Type B pancreatic cell (in vitro differentiated cells): Measurements from ENCODE around the gene MGAT5. TPM values are rescaled to one million over a fixed set of nuclear protein-coding genes. Genes with fewer than 3 reads are reported as not detected.

Source experiments
- DNase-seq: peaks from one replicate; pipeline ENCODE4 v3.0.0; 2021; ENCODE audit warnings: mixed read lengths; ENCODE audit not compliant: unreplicated experiment; ENCODE audit errors: extremely low spot score
- H3K27ac Mint-ChIP-seq: 2 replicates; pipeline ENCODE4 v1.8.0; 2021; ENCODE audit warnings: mild to moderate bottlenecking, mixed read lengths
- H3K27me3 Mint-ChIP-seq: 2 replicates; pipeline ENCODE4 v1.8.0; 2021; ENCODE audit warnings: mixed read lengths
- H3K36me3 Mint-ChIP-seq: 2 replicates; pipeline ENCODE4 v1.8.0; 2021; ENCODE audit warnings: mixed read lengths
- H3K4me1 Mint-ChIP-seq: one replicate; pipeline ENCODE4 v1.8.0; 2021; ENCODE audit warnings: mixed read lengths; ENCODE audit not compliant: unreplicated experiment
- H3K4me3 Mint-ChIP-seq: 2 replicates; pipeline ENCODE4 v1.8.0; 2021; ENCODE audit warnings: mild to moderate bottlenecking, mixed read lengths
- H3K9me3 Mint-ChIP-seq: 2 replicates; pipeline ENCODE4 v1.8.0; 2021; ENCODE audit warnings: mixed read lengths
- total RNA-seq: library from RNA; stranded (reverse); gene quantifications from 2 replicates; pipeline ENCODE4 v1.2.1, GENCODE V29; 2021; ENCODE audit warnings: low replicate concordance
- TF ChIP-seq, protein P1 (sequence below): fragments of 200-600 bp; sonication (generic); conservative IDR thresholded peaks from 2 replicates; pipeline ENCODE4 v1.5.0; 2021; ENCODE audit warnings: antibody characterized with exemption, mild to moderate bottlenecking

Gene MGAT5
- total RNA-seq, 1 donor from 2014 or later = 37.2 TPM

- H3K27ac Mint-ChIP-seq = no peak overlapping the region
- H3K27me3 Mint-ChIP-seq = no peaks in the 10 kb centered on the region
- peaks cover 8% of the 10 kb centered on the region for H3K36me3 Mint-ChIP-seq
- H3K4me3 Mint-ChIP-seq = no peak overlapping the region
- no peak for DNase-seq
- TF ChIP-seq, protein P1, sequence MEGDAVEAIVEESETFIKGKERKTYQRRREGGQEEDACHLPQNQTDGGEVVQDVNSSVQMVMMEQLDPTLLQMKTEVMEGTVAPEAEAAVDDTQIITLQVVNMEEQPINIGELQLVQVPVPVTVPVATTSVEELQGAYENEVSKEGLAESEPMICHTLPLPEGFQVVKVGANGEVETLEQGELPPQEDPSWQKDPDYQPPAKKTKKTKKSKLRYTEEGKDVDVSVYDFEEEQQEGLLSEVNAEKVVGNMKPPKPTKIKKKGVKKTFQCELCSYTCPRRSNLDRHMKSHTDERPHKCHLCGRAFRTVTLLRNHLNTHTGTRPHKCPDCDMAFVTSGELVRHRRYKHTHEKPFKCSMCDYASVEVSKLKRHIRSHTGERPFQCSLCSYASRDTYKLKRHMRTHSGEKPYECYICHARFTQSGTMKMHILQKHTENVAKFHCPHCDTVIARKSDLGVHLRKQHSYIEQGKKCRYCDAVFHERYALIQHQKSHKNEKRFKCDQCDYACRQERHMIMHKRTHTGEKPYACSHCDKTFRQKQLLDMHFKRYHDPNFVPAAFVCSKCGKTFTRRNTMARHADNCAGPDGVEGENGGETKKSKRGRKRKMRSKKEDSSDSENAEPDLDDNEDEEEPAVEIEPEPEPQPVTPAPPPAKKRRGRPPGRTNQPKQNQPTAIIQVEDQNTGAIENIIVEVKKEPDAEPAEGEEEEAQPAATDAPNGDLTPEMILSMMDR = no peak
- no peaks in the 10 kb centered on the region for H3K9me3 Mint-ChIP-seq
- peaks cover 14% of the 10 kb centered on the region for H3K4me1 Mint-ChIP-seq
Observed at GRCh38 chr2:134218930-134219658, 34.8 kb upstream of the MGAT5 start.

DNA sequence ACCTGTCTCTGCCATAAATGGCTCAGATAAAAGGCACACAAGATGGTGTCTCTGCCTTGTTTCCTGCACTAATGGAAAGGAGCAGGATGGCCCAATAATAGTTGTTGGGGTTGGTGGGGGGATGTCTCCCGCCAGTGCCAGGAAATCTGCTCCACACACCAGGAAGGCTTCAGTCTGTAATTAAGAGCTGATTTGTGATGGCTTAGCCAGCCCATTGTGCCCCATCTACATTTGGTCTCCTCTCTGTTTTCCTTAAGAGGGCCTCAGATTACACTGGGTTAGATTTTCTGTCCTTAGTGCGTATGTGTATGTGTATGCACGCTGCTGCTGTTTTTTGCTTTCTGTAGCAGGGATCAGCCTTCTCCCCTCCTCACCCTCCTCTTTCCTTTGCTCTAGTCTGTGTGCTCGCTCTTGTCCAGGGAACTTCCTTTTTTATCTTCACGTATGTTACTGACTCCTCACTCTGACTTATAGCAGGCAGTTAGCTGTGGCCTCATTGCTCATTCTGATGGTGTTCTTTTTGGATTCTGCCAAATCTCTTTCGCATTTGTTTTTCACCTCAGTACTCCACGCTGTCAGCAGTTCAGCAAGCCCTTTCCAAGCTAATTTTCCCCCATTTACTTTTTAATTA, 33.4 kb upstream of the MGAT5 start:
- no peak for DNase-seq
- H3K27me3 Mint-ChIP-seq = no peaks in the 10 kb centered on the region
- no peak overlapping the region for H3K4me3 Mint-ChIP-seq
- H3K27ac Mint-ChIP-seq = no peak overlapping the region
- H3K36me3 Mint-ChIP-seq = no peaks in the 10 kb centered on the region
- H3K4me1 Mint-ChIP-seq = peaks cover 14% of the 10 kb centered on the region
- TF ChIP-seq, protein P1 = no peak
- no peaks in the 10 kb centered on the region for H3K9me3 Mint-ChIP-seq

DNA sequence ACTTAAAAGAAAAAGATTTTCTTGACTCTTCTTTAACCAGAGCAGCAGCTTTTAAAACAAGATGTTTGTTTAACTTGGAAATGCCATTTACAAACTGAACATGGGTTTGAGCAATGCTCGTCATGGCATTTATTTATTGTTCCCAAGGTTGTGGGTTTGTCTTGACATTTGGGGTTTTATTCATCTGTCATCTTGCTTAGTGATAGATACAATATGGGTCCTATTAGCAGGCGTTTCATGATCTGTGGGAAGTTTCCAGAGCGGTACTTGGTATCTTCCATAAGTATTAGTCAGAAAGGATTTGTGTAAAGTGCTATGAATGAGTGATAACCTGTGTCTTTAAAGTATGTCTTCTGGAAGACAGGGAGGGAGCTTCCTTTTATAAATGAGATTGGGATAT, 29.9 kb upstream of the MGAT5 start:
- H3K27ac Mint-ChIP-seq = no peak overlapping the region
- no peak for DNase-seq

GRCh38 chr2:134225173-134225572, 28.7 kb upstream of the MGAT5 start:
- Mint-ChIP-seq H3K9me3 (peaks cover 13% of the 10 kb centered on the region), H3K4me1 (peaks cover 7% of the 10 kb centered on the region), H3K27me3 (no peaks in the 10 kb centered on the region), H3K27ac (no peak overlapping the region), H3K4me3 (no peak overlapping the region), H3K36me3 (peaks cover 9% of the 10 kb centered on the region)
- TF ChIP-seq, protein P1 = no peak
- no peak for DNase-seq

More for the DNA sequence above, 29.9 kb upstream of the MGAT5 start:
- TF ChIP-seq, protein P1 = no peak
- H3K9me3 Mint-ChIP-seq = peaks cover 7% of the 10 kb centered on the region
- no peak overlapping the region for H3K4me3 Mint-ChIP-seq
- H3K4me1 Mint-ChIP-seq = peaks cover 8% of the 10 kb centered on the region
- peaks cover 5% of the 10 kb centered on the region for H3K36me3 Mint-ChIP-seq
- H3K27me3 Mint-ChIP-seq = no peaks in the 10 kb centered on the region

- H3K27ac Mint-ChIP-seq = no peak overlapping the region
- no peaks in the 10 kb centered on the region for H3K27me3 Mint-ChIP-seq
- TF ChIP-seq, protein P1 = no peak
- peaks cover 13% of the 10 kb centered on the region for H3K9me3 Mint-ChIP-seq
- H3K36me3 Mint-ChIP-seq = peaks cover 9% of the 10 kb centered on the region
- H3K4me3 Mint-ChIP-seq = no peak overlapping the region
- DNase-seq = no peak
- H3K4me1 Mint-ChIP-seq = peaks cover under 1% of the 10 kb centered on the region
Observed at GRCh38 chr2:134225841-134226240, 28.0 kb upstream of the MGAT5 start.
